GM21515 (cell line): ENCODE measurements around the gene OGDH.

Experiments used
- ATAC-seq: cut with Tn5 transposase; IDR thresholded peaks from one replicate; pipeline ENCODE4 v1.9.1; 2021; ENCODE audit not compliant: unreplicated experiment

The OGDH gene

DNA sequence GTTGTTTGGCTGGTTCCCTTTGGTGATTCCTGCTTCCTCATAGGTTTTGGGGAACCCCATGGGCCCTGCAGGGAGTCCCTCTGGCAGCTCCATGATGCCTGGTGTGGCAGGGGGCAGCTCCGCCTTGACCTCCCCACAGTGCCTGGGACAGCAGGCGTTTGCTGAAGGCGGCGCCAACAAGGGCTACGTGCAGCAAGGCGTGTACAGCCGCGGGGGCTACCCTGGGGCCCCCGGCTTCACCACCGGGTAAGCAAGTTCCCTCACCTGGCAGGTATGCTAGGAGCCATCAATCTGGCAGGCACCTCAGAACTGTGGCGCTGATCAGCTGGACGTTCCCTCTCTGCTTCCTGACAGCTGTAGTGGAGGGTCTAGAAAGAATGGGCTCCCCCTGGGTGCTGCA, 150.5 kb downstream of the OGDH start:
- ATAC-seq: no peak

- ATAC-seq: no peak
These were observed 150.9 kb downstream of the OGDH start for GRCh38 chr7:44757311-44757710.

DNA sequence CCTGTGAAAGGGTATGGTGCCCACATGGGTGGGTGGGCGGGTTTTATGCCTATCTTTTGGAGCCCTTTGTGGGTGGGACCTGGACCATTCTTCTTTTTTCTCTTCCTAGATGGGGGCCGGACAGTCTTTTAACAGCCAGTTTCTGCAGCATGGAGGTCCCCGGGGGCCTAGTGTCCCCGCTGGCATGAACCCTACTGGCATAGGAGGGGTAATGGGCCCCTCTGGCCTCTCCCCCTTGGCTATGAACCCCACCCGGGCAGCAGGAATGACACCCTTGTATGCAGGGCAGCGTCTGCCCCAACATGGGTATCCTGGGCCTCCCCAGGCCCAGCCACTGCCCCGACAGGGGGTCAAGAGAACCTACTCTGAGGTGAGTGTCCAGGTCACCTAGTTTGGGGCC, 151.3 kb downstream of the OGDH start:
- ATAC-seq: no peak
